Bone marrow (tissue), 2 donors: ENCODE measurements around the gene ABHD11.

Experiments
- DNase-seq, 2 donors: peaks; one replicate each; lab custom pipeline; 2025; lab: John Stamatoyannopoulos, UW

Gene ABHD11

GRCh38 chr7:73701357-73701995 is 37.1 kb downstream of the ABHD11 start:
- DNase-seq = peak in 1 of 2 donors; percentile 25

- no peak for DNase-seq
Observed at GRCh38 chr7:73700581-73701134, 37.9 kb downstream of the ABHD11 start.

GRCh38 chr7:73700069-73700423 is 38.6 kb downstream of the ABHD11 start:
- DNase-seq = no peak

- no peak for DNase-seq
Observed at GRCh38 chr7:73699370-73700068, 39.1 kb downstream of the ABHD11 start.

- DNase-seq = no peak
Observed at GRCh38 chr7:73698410-73698809, 40.2 kb downstream of the ABHD11 start.

GRCh38 chr7:73696372-73696771 is 42.2 kb downstream of the ABHD11 start:
- no peak for DNase-seq

GRCh38 chr7:73690646-73691045 is 48.0 kb downstream of the ABHD11 start:
- DNase-seq = no peak

GRCh38 chr7:73688288-73688687 is 50.3 kb downstream of the ABHD11 start:
- DNase-seq = no peak
